Measurements from ENCODE around the gene THADA.

The THADA gene

DNA sequence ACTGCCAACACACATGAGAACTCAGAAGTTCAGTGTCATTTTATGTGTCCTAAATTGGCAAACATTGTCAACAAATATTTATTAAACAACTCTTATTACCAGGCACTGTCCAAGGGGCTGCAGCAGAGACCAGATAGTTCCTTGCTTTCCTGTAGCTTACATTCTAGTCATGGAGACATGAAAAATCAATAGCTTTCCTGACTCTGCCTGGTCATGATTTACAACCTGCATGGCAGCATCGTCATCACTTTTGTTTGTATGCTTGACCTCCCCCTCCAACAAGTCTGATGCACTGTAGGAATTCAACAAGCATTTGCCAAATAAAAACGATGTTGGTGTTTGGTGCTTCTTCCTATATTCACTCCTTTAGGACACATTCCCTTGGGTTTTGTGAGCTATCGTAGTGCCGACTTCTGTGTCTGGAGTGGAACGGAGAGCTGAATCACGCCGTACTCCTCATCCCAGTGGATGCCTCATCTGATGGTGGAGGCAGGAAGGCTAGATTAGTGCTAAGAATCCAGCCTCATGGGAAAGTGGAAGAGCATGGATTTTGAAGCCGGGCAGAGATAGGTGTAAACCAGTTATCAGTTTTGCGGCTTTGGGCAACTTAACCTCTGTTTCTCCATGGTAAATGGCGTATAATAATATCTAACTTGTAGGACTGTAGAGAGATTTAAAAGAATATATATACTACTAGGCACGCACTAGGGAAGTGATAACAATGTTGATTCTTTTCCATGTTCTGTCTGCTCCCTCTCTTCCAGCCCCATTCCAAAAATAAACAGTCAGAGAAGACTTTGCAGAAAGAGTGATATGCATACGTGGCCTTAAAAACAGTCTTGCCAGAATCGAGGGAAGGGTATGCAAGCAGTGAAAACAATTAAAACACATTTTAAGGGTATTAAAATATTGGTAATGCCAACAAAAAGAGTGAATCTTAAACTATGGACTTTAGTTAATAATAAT, 249.0 kb downstream of the THADA start:
- ChIA-PET POLR2A (no interaction called here), CTCF (interaction anchor here (0.8 to 1.1 kb wide), 2 partner anchors 71 to 117 kb away, joined by 3 read pairs; no protein-coding TSS in a partner anchor)
- DNase-seq (ENCODE audit: extremely low spot score), result peak; percentile 17
- TF ChIP-seq ELF4 (IDR thresholded peaks at IDR 0.05) (no peak), PKNOX1 (IDR thresholded peaks at IDR 0.05) (peak; percentile 86)

DNA sequence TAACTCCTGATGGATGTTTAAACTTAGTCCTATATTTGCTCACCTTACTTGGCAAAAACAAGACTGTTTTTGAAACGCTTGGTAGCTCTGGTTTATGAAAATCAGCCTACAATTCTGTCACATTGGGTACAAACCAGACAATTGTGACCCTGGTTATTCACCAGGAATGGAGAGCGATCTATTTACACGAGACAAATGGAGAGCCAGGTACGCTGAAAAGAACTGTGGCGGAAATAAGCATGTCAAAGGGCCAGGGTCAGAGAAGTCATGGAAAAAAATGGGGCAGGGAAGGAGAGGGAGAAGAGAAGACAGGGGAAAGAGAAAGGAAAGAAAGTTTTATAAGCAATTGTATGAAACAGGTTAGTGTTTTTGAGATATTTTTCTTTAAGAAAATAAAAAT, 250.0 kb downstream of the THADA start:
- CTCF ChIA-PET, result interaction anchor here (0.5 to 1.1 kb wide), 2 partner anchors 116 to 140 kb away, joined by 3 to 4 read pairs; no protein-coding TSS in a partner anchor
- no peak for TF ChIP-seq ZNF384 (IDR thresholded peaks at IDR 0.05)
- POLR2A ChIA-PET, result no interaction called here
- no peak for DNase-seq (ENCODE audit: extremely low spot score)

- DNase-seq (ENCODE audit: extremely low spot score), result peak; percentile 15
- CTCF ChIA-PET, result interaction anchor here (0.5 kb wide), 1 partner anchor 140 kb away, joined by 4 read pairs; no protein-coding TSS in a partner anchor
- TF ChIP-seq SUZ12 (IDR thresholded peaks at IDR 0.05), result no peak
- POLR2A ChIA-PET, result no interaction called here
These were observed 250.4 kb downstream of the THADA start for GRCh38 chr2:43345391-43345813.

DNA sequence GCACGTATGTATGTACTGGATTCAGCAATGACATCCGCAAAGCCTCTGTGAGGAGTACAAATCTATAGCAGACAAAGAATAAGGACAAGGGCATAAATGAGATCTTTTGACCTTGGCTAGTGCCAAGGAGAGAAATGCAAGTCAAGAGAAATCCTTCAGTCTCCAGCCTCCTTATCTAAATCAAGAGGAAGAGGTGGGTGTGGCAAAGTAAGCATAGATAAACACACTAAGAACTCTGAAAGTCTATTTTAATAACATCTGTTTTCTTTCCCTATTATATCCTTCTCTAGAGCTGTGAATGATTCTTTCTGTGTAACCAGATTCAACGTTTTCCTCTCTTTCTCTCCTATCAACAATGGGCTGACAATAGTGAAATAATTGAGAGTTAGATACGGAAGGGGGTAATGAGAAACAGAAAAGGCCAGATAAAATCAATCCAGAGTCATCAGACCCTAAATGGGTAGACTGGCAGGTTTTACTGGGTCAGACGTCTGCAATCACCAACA, 250.9 kb downstream of the THADA start:
- DNase-seq (ENCODE audit: extremely low spot score), result no peak
- CTCF ChIA-PET, result no interaction called here
- POLR2A ChIA-PET, result no interaction called here
- no peak for TF ChIP-seq FOXM1 (IDR thresholded peaks at IDR 0.05; ENCODE audit: borderline replicate concordance)

DNA sequence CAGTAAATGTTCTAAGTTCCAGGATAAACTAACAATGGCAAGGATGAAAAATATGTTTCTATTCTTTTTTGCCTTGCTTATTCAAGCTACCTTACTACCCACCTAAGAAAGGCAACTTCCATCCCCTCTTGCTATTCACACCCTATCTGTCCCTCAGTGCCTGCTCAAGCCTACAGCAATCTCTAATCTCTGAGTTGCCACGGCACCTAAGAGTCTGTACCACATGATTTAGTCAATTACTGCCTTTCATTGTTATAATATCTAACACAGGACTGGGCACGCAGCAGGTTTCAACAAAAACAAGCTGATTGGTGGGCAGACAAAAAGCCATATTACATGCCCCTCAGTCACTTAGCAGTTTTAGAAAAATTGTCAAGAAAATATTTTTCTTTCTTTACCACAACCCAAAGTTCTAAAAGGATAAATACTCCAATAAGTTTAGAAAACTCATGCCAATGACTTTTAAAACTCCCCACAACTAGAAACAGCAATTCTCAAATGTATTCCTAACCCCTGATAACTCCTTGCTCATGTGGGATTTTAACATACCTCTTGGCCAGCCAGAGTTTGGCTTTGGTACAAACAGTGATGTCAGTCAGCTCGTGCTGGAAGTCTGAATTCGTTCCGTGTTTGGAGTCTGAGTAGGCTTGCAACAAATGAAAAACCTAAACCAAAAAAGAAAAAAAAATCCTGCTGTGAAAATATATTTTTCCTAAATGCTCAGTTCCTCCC, 252.1 kb downstream of the THADA start:
- CTCF ChIA-PET, result no interaction called here

DNA sequence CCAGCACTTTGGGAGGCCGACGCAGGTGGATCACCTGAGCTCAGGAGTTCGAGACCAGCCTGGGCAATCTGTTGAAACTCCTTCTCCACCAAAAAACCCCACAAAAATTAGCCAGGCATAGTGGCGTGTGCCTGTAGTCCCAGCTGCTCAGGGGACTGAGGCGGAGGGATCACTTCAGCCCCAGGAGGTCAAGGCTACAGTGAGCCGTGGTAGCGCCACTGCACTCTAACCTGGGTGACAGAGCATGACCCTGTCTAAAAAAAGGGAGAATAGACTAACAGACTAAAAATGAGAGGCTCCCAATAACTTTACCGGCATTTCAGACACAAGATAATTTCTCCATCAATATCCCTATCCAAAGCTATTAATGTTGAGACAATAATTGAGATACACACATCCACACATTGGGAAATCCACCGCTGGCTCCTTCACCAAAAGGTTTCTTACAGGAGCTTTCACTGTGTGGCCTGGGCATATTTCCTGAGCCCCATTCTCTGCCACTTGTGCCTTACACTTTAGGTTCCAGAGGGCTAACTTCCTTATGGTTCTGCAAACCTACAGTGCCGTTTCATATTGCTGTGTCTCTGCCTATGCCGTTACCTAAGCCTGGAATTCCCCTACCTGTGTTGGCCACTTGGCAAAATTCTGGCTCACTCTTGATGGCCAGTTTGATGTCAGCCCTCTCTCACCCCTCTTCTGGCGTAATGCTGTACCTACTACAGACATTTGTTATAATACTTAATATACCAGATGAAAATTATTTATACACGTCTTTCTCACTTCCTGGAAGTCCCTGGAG, 253.7 kb downstream of the THADA start:
- ChIA-PET POLR2A (no interaction called here), CTCF (no interaction called here)
- TF ChIP-seq LEF1 (IDR thresholded peaks at IDR 0.05; ENCODE audit: borderline replicate concordance), result no peak
- TF ChIP-seq SUZ12 (IDR thresholded peaks at IDR 0.05), result no peak
- no peak for TF ChIP-seq PKNOX1 (IDR thresholded peaks at IDR 0.05)
- no peak for TF ChIP-seq HDGF (IDR thresholded peaks at IDR 0.05; ENCODE audit: borderline replicate concordance)
- no peak for TF ChIP-seq L3MBTL2 (conservative IDR thresholded peaks at IDR 0.05)
- TF ChIP-seq ARNT (IDR thresholded peaks at IDR 0.05), result no peak
- no peak for TF ChIP-seq CTBP1 (IDR thresholded peaks at IDR 0.05; ENCODE audit: borderline replicate concordance)
- no peak for TF ChIP-seq FOXA1 (IDR thresholded peaks at IDR 0.05)
- no peak for TF ChIP-seq FOXM1 (IDR thresholded peaks at IDR 0.05; ENCODE audit: borderline replicate concordance)
- no peak for TF ChIP-seq FOXK2 (IDR thresholded peaks at IDR 0.05)
- no peak for TF ChIP-seq NFRKB (IDR thresholded peaks at IDR 0.05)
- TF ChIP-seq BHLHE40 (IDR thresholded peaks at IDR 0.05; ENCODE audit: borderline replicate concordance), result no peak
- TF ChIP-seq SP1 (IDR thresholded peaks at IDR 0.05), result no peak
- TF ChIP-seq ELF4 (IDR thresholded peaks at IDR 0.05), result no peak
- TF ChIP-seq ZNF384 (IDR thresholded peaks at IDR 0.05), result no peak
- DNase-seq (ENCODE audit: extremely low spot score), result no peak

More for the DNA sequence above, 252.1 kb downstream of the THADA start:
- no peak for DNase-seq (ENCODE audit: extremely low spot score)
- POLR2A ChIA-PET, result no interaction called here
- TF ChIP-seq FOXK2 (IDR thresholded peaks at IDR 0.05) (no peak), ARNT (IDR thresholded peaks at IDR 0.05) (no peak), HDGF (IDR thresholded peaks at IDR 0.05; ENCODE audit: borderline replicate concordance) (no peak), PKNOX1 (IDR thresholded peaks at IDR 0.05) (no peak), ZNF384 (IDR thresholded peaks at IDR 0.05) (no peak)

- ChIA-PET CTCF (no interaction called here), POLR2A (no interaction called here)
- TF ChIP-seq LEF1 (IDR thresholded peaks at IDR 0.05; ENCODE audit: borderline replicate concordance), result no peak
- no peak for TF ChIP-seq ELF4 (IDR thresholded peaks at IDR 0.05)
- TF ChIP-seq ZNF384 (IDR thresholded peaks at IDR 0.05), result no peak
- no peak for TF ChIP-seq SP1 (IDR thresholded peaks at IDR 0.05)
- no peak for TF ChIP-seq NFRKB (IDR thresholded peaks at IDR 0.05)
- TF ChIP-seq FOXK2 (IDR thresholded peaks at IDR 0.05), result no peak
- TF ChIP-seq ARNT (IDR thresholded peaks at IDR 0.05), result no peak
- TF ChIP-seq PKNOX1 (IDR thresholded peaks at IDR 0.05), result no peak
- TF ChIP-seq TARDBP (IDR thresholded peaks at IDR 0.05), result no peak
- no peak for TF ChIP-seq BHLHE40 (IDR thresholded peaks at IDR 0.05; ENCODE audit: borderline replicate concordance)
- no peak for TF ChIP-seq HDGF (IDR thresholded peaks at IDR 0.05; ENCODE audit: borderline replicate concordance)
- TF ChIP-seq FOXM1 (IDR thresholded peaks at IDR 0.05; ENCODE audit: borderline replicate concordance), result no peak
- no peak for TF ChIP-seq FOXA1 (IDR thresholded peaks at IDR 0.05)
- TF ChIP-seq SUZ12 (IDR thresholded peaks at IDR 0.05), result no peak
- TF ChIP-seq L3MBTL2 (conservative IDR thresholded peaks at IDR 0.05), result no peak
- TF ChIP-seq CTBP1 (IDR thresholded peaks at IDR 0.05; ENCODE audit: borderline replicate concordance), result no peak
- DNase-seq (ENCODE audit: extremely low spot score), result no peak
These were observed 254.9 kb downstream of the THADA start for GRCh38 chr2:43340945-43341356.
